AG09319 (cell line): ENCODE results near the gene CCNY.

Experiments
- DNase-seq: peaks from one replicate; pipeline ENCODE4 v3.0.0-alpha.2; 2010; ENCODE audit warnings: low read depth; ENCODE audit errors: extremely low read depth
- TF ChIP-seq, protein P1 (sequence below): IDR thresholded peaks from 2 replicates; pipeline ENCODE4 v1.5.1; 2011; ENCODE audit warnings: low read depth, mild to moderate bottlenecking, inconsistent platforms, low read length, moderate library complexity

Gene CCNY

DNA sequence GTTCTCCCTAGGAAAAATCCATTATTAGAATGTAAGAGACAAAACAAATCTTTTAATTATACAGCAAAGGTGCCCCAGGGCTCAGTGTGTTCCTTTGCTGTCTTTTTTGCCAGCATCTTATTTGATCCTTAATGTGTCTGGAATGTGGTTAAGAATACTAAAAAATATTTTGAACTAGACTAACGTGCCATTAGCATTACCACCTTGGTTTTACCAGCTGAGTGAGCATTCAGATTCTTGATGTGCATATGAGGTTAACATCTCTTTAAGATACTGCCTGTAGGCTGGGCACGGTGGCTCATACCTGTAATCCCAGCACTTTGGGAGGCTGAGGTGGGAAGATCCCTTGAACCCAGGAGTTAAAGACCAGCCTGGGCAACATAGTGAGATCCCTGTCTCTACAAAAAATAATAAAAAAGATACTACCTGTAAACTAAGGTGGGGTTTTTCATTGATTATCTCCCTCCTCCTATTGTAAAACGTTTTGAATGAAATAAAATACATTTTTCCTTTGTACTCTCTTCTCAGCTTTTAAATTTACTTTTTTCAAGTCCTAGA lies 96.6 kb downstream of the CCNY start:
- TF ChIP-seq, protein P1, sequence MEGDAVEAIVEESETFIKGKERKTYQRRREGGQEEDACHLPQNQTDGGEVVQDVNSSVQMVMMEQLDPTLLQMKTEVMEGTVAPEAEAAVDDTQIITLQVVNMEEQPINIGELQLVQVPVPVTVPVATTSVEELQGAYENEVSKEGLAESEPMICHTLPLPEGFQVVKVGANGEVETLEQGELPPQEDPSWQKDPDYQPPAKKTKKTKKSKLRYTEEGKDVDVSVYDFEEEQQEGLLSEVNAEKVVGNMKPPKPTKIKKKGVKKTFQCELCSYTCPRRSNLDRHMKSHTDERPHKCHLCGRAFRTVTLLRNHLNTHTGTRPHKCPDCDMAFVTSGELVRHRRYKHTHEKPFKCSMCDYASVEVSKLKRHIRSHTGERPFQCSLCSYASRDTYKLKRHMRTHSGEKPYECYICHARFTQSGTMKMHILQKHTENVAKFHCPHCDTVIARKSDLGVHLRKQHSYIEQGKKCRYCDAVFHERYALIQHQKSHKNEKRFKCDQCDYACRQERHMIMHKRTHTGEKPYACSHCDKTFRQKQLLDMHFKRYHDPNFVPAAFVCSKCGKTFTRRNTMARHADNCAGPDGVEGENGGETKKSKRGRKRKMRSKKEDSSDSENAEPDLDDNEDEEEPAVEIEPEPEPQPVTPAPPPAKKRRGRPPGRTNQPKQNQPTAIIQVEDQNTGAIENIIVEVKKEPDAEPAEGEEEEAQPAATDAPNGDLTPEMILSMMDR: no peak
- no peak for DNase-seq

DNA sequence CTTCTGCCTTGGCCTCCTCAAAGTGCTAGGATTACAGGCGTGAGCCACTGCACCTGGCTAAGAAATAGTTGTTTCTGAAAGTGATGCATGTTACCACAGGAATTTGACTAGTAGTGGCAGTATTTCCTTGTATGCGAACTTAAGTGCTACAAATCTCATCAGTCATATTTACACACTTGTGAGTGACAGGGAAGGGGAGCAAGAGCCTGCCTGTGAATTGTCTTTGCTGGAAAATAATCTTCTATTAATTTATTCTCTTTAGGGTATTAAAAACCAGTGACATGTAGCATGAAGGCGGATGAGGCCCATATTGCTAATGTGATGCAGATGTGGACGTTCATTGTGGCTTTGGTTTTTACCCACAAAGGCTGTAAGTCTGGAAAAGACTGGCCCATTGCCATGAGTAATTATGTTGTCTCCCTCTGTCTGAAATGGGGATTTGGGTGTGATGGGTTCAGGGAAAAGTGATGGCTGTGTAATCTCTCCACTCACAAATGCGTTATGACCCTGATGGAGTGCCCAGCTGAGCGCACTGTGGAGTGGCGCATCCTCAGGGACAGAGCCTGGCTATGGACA lies 97.6 kb downstream of the CCNY start:
- peak; percentile 37 for DNase-seq
- TF ChIP-seq, protein P1: no peak

DNA sequence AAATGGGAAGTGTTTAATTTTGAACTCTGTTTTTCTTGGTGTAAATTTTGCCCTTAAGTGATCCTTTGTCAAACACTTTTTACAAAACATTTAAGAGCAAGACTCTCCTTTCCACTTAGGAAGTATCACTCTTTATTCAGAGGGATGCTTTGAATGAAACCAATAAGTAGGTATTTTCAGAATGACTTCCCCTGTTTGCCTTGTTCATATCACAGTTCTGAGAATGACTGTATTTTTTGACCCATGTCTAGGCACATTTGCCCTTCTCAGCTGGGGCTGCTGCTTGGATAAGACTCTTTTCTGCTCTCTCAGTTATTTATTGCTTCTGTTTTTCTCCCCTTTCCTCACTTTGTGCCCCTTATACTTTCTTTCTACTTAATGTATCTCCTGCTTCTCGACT lies 98.2 kb downstream of the CCNY start:
- no peak for DNase-seq
- TF ChIP-seq, protein P1: no peak

DNA sequence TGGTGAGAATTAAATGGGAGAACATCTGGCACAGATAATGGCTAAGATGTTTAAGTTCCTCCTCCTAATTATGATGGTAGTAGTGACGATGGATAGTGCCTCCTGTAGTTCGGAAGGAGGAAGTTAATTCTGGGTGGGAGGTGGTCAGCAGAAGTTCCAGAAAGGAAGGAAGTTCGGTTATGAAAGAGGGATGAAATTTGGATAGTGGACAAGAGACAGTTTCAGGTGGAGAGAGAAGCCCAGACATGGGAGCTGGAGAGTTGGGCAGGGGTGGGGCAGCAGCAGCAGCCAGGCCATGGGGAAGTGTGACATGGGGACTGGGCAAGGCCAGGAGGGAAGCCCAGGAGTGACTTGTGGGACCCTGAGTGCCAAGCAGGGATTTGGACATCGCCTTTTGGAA lies 99.5 kb downstream of the CCNY start:
- DNase-seq: no peak
- TF ChIP-seq, protein P1: no peak

DNA sequence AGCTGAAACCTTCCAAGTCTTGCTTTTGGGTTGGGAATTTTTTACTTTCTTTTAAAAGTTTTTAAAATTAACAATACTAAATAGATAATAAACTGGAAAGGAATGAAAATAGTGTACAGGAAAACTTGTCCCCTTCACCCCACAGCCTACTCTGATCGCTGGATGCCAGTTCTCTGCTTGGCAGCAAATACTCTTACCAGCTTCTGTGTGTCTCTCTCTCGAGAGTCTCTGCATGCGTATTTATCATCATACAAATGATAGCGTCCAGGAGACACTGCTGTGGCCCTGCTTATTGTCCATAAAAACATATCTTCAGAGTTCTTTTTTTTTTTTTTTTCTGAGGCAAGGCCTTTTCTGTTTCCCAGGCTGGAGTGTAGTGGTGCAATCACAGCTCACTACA lies 101.5 kb downstream of the CCNY start:
- TF ChIP-seq, protein P1: no peak
- no peak for DNase-seq

DNA sequence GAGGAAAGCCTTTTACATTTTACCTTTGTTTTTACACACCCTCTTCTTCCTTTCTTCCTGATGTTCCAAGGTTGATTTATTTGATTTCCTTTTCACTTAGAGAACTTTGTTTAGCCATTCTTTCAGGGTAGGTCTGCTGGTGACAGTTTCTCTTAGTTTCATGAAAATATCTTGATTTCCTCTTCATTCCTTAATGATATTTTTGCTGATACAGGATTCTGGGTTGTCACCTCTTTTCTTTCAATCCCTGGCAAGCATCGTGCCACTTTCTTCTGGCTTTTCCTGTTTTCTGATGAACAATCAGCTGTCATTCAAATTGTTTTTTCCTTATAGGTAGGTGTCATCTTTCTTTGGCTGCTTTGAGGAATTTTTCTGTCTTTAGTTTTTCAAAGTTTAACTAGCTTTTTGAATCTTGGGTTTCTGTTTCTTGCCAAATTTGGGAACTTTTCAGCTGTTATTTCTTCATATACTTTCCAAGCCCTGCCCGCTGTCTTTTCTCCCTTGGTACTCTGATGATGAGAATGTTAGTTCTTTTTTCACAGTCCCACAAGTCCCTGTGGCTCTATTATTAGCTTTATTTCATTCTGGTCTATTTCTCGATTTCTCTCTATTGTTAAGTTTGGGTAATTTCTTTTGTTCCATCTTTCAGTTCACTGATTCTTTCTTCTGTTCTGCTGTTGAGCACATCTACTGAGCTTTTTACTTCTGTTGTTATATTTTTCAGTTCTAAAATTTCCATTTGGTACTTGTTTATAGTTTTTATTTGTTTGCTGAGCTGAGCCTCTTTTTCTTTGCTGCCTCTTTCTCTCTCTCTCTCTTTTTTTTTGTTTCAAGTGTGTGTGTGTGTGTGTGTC lies 102.6 kb downstream of the CCNY start:
- TF ChIP-seq, protein P1: no peak
- no peak for DNase-seq

DNA sequence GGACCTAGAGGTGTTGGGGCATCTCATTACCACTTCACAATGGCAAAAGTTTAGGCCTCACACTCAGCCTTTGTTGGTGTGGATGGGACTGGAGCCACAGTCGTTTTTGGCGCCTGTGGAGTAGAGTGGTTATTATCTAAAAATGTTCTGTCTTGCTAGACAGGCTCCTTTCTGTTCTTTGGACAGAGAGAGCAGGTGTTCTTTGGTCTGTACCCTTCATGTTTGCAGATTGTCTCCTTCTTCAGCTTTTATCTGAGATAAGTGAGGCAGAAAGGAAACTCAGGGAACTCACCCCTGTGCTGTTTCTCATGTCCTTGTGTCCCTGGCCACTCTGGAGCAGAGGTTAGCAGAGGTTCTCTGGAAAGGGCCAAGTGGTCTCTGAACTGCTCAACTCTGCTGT lies 103.7 kb downstream of the CCNY start:
- TF ChIP-seq, protein P1: no peak

More for the DNA sequence above, 103.7 kb downstream of the CCNY start:
- no peak for DNase-seq
